ENCODE results near the gene RPS3A.
"Not testable (repeated sequence)": the region's sequence is repeated elsewhere in the genome, so short reads cannot be mapped to it uniquely, and the experiment has no call there.

Gene RPS3A

DNA sequence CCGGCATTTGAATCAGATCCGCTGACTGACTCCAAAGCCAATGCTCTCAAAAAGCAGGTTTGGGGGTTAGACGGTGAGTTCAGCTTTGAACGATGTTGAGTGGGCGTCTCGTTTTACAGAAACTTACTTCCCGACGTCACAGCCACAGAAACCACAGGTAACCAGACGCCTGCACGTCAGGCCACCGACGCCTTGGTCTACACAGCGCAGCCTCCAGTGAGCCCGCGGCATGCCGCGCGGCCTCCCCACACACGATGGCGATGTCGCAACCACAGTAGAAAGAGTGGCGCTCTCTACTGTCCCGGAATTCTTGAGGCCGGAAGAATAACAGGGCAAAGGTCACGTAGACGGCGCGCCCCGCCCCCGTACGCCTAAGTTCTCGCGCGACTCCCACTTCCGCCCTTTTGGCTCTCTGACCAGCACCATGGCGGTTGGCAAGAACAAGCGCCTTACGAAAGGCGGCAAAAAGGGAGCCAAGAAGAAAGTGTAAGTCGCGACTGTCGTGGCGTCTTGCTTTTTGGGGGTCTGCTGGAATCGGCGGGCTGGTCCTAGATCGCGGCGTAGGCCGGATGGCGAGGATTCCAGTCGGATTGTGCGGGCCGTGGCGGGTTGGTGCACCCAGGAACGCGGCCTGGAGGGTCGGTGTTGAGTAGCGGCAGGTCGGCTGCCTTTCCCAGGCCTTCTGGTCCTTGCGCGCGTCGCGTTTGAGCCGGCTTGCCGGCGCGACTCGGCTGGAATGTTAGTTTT, at the start of gene RPS3A:
TSS of gene RPS3A (plus strand) at position 400 of the 747 bp plus-strand sequence. CDS start at position 425, 25 bp downstream.
- DNase-seq, result peak; percentile 84

DNA sequence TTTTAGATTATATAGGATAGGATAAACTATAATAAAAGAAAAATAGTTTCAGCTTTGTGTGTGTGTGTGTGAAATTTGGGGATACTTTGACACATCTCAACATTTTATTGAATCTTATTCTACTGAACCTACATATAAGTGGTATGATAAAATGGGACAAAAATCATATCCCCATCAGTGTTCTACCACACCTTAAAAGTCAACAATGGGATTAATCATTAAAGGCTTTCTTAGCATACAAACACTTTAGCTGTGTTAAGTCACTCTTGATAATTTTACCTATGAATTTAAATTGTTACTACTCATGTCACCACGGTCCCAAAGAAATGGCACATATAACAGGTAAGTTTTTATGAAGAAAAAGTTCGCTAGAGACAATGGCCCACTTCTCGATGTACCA, 46.6 kb upstream of the RPS3A start:
- DNase-seq, result no peak

DNA sequence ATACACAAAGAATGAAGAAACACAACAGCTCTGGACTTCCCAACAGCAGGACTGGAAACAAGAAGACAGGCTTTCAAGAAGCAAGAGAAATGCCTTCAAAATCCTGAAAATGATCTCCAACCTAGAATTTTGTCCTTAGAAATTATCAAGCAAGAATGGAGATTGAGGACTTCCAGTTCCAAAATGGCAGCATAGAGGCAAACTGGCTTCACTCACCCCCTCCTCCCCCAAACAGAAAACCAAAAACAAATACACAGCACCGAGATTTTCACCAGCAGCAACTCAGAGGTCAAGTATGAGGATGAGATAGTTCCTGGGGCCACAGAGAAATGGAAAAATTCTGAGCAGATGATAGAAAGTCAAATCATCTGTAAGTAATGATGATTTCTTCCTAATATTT, 43.9 kb upstream of the RPS3A start:
- DNase-seq, result no peak

DNA sequence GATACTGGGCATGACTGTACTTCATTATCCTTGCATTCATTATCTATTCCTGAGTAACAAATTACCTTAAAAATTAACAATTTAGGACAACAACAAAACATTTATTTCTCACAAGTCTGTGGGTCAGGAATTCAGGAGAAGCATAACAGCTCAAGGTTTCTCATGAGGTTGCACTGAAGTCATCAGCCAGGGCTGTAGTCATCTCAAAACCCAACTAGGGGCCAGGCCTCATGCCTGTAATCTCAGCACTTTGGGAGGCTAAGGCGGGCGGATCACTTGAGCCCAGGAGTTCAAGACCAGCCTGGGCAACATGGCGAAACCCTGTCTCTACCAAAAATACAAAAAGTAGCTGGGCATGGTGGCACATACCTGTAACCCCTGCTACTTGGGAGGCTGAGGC, 36.3 kb upstream of the RPS3A start:
- DNase-seq, result not testable (repeated sequence)

DNA sequence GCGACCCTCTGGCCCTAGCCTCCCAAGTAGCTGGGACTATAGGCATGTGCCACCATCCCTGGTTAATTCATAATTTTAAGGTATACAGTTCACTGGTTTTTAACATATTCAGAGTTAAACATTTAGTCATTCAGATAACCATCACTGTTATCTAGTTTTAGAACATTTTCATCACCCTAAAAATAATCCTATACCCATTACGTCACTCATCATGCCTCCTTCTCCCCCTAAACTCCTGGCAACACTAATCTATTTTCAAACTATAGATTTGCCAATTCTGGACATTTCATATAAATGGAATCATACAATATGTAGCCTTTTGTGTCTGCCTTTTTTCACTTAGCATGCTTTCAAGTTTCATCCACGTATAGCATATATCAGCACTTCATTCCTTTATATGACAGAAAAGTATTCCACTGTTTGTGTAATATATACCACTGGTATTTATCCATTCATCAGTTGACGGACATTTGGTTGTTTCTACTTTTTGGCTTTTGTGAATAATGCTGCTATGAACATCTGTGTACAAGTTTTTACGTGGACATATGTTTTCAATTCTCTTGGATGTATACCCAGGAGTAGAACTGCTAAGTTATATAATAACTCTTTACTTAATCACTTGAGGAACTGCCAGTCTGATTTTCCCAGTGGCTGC, 32.0 kb upstream of the RPS3A start:
- no peak for DNase-seq

DNA sequence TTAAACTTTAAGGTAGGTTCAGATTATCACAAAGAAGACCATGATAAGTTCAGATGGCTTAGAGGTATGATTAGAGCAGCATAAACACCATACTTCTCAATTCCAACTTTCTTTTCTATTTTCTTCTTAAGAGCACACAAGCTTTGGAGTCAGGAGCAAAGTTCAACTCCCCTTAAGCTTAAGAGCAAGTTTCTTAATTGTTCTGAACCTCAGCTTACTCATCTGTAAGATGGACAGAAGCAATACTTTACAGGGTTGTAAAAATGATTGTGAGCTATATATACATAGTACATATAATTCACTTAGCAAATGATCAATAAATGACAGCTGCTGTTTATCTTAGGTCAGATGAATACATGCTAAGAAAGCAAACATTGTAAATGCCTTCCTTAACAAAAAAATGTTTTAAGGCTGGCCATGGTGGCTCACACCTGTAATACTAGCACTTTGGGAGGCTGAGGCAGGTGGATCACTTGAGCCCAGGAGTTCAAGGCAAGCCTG, 25.0 kb upstream of the RPS3A start:
- DNase-seq, result no peak

DNA sequence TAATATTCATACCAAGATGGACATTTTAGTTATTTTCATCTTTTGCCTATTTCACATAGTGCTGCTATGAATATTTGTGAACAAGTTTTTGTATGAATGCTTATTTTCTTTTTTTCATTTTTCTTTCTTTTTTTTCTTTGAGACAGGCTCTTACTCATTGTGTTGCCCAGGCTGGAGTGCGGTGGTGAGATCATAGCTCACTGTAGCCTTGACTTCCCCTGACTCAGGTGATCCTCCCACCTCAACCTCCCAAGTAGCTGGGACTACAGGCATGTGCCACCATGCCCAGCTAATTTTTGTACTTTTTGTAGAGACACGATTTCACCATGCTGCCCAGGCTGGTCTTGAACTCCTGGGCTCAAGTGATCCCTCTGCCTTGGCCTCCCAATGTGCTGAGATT, 21.4 kb upstream of the RPS3A start:
- DNase-seq, result not testable (repeated sequence)

DNA sequence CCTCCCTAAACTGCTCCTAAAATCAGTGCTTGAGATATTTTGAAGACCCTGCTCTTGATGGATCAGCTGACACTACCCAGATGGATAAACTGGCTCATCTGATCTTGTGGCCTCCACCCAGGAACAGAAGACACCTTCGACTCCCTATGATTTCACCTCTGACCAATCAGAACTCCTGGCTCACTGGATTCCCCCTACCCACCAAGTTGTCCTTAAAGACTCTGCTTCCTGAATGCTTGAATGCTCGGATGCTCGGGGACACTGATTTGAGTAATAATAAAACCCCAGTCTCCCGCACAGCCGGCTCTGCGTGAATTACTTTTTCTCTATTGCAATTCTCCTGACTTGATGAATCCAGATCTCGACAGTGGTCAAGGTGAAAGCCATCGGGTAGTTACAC, 12.0 kb upstream of the RPS3A start:
- no peak for DNase-seq

DNA sequence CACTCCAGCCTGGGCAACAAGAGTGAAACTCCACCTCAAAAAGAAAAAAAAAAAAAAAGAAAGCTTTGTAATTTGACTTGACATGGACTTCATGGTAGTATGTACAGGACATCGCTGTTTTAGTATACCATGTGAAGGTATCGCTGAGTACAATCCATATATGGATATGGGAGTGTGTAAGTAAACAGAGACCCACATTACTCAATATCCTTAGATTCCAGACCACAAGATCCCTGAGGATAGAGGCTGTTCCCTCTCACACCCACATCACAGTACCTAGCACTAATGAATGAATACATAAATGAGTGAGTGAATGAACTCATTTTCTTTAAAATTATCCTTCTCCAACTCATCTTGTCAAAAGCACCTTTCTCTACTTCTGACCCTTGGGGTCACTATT, 8.4 kb upstream of the RPS3A start:
- DNase-seq, result no peak

DNA sequence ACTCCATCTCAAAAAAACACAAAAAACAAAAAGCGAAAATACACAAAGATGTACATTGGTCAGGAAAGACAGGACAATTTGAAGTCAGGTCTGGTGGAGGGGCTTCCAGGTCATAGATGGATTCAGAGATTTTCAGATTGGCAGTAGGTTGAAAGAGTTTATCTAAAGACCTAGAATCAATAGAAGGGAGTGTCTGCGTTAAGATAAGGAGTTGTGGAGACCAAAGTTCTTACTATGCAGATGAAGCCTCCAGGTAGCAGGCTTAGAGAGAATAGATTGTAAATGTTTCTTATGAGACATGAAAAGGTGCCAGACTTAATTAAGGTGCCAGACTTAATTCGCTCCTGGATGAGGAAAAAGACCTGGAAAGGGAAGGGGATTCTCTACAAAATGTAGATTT, 6.9 kb upstream of the RPS3A start:
- DNase-seq, result no peak

DNA sequence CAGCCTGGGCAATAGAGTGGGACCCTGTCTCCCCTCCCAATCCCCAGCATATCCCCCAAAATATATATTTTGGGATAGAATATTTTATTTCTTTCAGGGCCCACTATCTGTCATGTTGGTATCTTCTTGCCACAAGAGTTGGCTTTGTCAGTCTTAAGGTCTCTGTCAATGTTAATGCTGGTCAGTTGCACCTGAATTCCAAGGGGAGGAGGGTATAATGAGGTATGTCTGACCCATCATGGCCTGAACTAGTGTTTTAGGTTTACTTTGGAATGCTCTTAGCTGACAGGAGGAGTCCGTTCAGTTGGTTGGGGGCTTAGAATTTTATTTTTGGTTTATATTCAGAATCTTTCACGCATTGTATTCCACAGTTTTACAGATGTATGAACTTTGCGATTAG, 6.2 kb upstream of the RPS3A start:
- DNase-seq, result no peak

DNA sequence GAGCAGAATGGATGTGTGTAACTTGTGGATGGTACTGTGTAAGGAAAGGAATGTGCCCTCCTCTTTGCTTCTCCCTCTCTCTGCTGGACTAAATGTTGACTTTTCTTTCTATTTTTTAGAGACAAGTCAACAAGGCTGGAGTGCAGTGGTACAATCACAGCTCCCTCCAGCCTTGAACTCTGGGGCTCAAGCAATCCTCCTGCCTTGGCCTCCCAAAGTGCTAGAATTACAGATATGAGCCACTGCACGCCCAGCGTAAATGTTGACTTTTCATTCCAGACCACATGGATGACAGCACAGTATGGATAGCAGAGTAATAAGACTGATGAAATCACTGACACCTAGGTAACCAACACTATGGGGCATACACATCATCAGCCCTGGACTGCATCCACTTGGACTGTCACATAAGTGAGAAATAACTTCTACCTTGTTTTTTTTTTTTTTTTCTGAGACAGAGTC, 5.1 kb upstream of the RPS3A start:
- DNase-seq, result no peak

DNA sequence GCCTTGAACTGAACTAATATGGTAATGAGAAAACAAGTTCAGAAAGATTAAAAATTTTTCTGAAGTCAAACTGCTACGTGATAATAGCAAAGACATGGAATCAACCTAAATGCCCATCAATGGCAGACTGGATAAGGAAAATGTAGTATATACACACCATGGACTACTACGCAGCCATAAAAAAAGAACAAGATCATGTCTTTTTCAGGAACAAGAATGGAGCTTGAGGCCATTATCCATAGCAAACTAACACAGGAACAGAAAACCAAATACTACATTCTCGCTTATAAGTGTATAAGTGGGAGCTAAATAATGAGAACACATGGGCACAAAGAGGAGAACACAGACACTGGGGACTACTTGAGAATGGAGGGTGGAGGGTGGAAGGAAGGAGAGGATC, 4.3 kb upstream of the RPS3A start:
- no peak for DNase-seq

DNA sequence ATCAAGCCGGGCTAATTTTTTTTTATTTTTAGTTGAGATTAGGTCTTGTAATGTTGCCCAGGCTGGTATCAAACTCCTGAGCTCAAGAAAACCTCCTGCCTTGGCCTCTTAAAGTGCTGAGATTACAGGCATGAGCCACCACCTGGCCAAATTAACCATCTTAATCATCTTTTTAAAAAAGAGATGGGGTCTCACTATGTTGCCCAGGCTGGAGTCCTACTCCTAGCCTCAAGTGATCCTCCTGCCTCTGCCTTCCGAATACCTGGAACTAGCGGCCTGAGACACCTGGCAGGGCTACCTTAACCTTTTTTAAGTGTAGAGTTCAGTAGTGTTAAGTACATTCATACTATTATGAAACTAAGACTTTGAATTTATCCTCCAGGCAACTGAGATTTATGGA, 1.7 kb upstream of the RPS3A start:
- DNase-seq, result no peak

DNA sequence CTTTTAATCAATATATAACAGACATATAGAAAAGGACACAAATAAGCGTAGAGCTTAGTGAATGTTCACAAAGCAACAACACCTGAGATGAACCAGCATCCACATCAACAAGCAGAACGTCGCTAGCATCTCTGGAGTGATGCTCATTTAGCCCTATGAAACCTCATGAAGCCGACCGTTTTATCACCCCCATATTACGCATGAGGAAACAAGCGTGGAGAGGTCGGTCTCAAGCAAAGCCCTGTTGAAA, 524 bp upstream of the RPS3A start:
- no peak for DNase-seq

DNA sequence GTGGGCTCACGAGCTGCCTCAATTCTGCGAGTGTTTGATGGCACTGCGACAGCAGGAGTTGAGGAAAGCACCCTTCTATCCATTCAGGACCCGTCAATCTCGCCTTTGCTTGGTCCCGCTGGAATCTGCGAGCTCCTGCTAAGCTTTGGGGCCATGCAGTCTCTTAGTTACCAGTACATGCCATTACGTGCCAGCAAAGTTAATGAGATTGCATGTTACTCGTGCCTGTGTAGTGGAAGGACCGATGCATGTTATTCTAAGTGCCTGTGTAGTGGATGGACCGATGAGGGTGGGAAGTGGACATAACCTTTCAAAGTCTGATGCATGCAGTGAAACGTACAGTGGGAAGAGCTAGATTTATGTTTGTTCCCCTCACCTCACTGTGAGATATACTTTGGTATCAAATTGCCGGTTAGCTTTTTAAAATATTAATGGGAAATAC, 569 bp downstream of the RPS3A start:
- no peak for DNase-seq

DNA sequence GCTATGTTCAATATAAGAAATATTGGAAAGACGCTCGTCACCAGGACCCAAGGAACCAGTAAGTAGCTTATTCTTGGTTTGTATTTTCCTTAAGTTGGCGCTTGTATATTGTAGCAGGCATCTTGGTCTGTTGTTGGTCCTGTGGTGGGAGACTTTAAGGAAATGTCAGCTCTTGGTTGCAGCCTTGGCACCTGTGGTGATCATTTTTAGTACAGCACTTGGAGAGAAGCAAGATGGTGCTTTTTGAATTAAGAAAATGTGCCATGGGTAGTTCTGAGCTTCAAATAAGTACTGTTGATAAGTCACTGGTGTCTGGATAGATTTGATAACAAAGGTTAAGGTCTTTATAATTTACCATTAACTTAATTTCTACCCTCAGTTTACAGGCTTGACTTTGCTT, 1.1 kb downstream of the RPS3A start:
- no peak for DNase-seq

DNA sequence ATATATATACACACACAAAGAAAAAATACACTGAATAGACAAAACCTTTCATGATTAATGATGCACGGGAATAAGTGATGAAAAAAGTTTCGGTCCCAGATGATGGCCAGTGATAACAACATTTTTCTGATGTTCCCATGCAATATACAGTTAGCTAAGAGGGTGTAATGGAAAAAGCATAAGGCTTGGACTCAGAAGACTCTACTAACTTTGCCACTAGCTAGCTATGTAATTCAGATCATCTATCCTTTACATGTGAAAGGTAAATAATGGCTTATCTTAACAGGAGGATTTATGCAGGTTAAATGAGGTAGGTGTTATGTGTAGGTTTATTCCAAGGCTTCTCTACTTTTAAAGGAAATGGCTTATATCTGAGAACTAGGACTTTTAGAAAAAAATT, 4.3 kb downstream of the RPS3A start:
- DNase-seq, result no peak

DNA sequence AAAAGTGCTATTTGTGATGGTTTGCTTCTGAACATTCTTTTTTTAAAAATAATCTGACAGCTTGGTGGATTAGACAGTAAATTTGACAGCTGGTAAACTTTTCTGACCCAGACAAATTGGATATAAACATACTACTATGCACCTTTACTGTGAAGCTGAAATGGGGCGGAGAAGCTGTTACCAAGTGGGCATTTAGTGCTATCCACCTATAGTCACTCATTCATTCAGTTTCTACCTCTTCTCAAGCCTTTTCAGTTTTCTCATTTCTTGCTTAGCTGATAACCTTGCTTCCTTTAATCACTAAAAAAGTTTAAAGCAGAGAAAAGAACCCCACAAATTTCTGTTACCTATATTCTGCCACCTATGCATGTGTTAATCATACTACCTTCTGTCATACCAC, 5.2 kb downstream of the RPS3A start:
- DNase-seq, result no peak

DNA sequence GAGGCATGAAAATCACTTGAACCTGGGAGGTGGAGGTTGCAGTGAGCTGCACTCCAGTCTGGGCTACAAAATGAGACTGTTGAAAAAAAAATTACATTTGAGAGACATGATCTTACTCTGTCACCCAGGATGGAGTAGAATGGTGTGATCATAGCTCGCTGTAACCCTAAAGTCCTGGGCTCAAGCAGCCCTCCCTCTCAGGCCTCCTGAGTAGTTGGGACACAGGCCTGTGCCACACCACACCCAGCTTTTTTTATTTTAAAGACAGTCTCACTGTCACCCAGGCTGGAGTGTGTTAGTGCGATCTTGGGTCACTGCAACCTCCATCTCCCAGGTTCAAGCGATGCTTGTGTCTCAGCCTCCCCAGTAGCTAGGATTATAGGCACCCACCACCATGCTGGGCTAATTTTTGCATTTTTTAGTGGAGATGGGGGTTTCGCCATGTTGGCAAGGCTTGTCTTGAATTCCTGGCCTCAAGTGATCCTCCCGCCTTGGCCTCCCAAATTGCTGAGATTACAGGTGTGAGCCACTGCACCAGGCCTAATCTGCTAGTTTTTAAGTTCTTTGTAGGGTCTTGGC, 6.1 kb downstream of the RPS3A start:
- DNase-seq, result no peak

DNA sequence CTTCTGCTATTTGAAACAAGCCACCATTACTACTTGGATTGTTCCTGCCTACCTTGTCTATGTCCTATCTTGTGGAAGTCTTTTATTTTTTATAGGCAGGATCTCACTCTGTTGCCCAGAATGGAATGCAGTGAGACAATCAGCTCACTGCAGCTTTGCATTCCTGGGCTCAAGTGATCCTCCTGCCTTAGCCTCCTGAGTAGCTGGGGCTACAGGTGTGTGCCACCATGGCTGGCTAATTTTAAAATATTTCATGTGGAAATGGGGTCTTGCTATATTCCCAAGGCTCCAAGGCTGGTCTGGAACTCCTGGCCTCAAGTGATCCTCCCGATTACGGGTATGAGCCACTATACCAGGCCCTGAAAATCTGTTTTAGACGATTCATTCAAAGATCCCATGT, 7.6 kb downstream of the RPS3A start:
- DNase-seq, result no peak

DNA sequence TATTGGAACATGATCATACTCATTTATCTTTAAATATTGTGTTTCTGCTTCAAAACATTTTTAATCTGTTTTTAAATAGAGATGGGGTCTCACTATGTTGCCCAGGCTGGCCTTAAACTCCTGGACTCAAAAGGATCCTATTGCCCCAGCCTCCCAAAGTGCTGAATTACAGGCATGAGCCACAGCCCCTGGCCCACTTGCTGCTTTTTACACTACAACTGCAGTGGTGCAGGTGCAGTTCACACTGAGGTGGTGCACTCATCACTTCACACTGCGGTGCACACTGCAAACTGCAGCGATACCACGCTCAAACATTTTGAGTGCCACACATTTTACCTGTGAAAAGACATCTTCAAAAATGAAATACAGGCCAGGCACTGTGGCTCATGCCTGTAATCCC, 10.8 kb downstream of the RPS3A start:
- DNase-seq, result no peak

DNA sequence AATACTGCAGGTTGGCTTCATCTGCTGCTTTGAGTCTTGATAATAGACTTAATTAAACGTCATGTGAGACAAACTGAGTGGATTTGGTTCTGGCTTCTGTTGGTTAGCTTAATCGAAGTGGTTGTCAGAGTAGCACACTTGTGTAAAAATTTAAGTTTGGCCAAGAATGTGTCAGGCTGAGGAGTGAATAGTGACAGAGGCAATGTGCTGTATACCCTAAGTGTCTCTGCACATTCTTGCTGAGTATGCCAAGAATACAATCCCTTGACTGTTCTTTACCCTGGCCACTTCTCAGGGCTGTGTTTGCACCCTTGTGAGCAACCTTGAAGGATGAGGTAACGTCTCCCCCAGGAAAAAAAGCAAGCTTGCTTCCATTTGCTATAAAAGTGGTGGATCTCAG, 14.9 kb downstream of the RPS3A start:
- no peak for DNase-seq

DNA sequence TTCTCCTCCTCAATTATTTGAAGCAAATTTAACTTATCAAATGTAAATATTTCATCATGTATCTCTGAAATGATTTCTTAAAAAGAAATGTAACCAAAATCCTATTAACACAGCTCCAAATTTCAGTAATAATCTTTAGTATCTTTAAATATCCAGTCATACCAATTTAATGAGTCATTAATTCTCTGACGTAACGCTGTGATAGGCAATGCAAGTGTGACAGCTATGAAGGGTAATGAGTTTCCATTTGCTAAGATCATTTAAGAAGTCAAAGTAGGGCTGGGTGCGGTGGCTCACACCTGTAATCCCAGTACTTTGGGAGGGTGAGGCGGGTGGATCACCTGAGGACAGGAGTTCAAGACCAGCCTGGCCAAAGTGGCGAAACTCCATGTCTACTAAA, 15.6 kb downstream of the RPS3A start:
- no peak for DNase-seq
